Measurements from ENCODE around the gene KDM3B. TPM values are rescaled to one million over a fixed set of nuclear protein-coding genes. Genes with fewer than 3 reads are reported as not detected.

KDM3B gene
- total RNA-seq, 1 donor from 2014 or later = 60.6 TPM

DNA sequence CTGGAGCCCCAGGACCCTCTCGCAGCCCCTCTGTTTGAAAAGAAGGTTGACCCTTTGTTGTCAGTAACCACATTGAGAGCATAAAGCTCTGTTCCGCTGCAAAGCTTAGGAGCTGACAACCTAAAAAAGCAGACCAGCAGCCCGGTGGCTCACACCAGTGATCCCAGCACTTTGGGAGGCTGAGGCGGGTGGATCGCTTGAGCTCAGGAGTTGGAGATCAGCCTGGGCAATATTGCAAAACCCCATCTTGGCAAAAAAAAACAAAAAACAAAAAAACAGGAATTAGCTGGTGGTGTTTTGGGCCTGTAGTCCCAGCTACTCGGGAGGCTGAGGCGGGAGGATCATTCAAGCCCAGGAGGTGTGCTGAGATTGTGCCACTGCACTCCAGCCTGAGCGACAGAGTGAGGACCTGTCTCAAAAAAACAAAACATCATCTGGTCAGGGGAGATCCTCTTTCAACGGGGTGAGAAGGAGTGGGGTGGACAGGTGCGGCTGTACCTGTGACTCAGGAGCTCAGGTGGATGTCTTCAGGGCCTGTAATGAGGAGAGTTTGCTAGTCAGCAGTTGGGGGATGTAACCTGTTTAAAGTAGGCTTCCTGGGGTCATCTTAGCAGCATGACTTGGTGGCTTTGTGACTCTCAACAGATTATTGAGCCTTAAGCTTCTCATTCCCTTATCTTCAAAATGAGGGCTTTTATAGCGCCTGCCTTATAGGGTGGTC is 85.7 kb downstream of the KDM3B start:
- peaks cover 11% of the 10 kb centered on the region for H3K4me1 ChIP-seq
- intact Hi-C loops (cut with DNase I) = no loop called here
- TF ChIP-seq, protein P1, sequence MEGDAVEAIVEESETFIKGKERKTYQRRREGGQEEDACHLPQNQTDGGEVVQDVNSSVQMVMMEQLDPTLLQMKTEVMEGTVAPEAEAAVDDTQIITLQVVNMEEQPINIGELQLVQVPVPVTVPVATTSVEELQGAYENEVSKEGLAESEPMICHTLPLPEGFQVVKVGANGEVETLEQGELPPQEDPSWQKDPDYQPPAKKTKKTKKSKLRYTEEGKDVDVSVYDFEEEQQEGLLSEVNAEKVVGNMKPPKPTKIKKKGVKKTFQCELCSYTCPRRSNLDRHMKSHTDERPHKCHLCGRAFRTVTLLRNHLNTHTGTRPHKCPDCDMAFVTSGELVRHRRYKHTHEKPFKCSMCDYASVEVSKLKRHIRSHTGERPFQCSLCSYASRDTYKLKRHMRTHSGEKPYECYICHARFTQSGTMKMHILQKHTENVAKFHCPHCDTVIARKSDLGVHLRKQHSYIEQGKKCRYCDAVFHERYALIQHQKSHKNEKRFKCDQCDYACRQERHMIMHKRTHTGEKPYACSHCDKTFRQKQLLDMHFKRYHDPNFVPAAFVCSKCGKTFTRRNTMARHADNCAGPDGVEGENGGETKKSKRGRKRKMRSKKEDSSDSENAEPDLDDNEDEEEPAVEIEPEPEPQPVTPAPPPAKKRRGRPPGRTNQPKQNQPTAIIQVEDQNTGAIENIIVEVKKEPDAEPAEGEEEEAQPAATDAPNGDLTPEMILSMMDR (IDR thresholded peaks at IDR 0.05) = no peak
- peaks cover 36% of the 10 kb centered on the region for H3K36me3 ChIP-seq
- DNase-seq (no peak), ATAC-seq (no peak)
- no peaks in the 10 kb centered on the region for H3K9me3 ChIP-seq
- no peak overlapping the region for H3K27ac ChIP-seq
- peak overlapping the region; percentile 40 for H3K4me3 ChIP-seq
- peaks cover 3% of the 10 kb centered on the region for H3K27me3 ChIP-seq

DNA sequence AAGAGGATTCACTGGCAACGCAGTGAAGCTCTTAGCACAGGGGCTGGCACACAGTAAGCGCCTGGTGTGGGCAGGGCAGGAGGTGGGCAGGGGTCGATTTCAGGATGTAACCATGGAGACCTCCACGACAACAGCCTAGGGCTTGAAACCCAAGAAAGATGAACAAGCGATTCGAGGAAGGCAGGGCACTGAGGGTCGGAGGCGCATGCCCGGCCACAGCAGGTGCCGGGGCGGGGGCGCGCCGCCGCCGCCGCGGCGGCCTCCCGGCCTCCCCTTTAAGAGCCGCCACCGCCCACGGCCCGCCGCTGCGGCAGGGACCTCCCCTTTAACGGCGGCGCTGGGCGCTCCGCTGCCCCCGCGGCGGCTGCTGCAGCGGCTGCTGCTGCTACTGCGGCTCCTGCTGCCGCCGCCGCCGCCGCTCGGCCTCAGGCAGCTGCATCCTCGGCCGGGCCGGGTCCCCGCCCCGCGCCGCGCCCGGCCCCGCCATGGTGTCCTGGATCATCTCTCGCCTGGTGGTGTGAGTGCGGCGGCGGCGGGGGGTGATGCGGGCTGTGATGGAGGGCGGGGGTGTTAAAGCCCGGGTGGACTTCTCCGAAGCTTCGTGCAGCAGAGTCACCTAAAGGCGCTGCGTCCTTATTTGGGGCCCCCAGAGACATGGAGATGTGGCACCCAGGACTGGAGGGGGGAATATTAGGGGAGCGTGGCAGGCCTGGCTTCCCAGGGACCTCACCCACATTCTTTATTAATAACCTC is 86.4 kb downstream of the KDM3B start, which contains the start of gene REEP2:
TSS of gene REEP2 (plus strand) at position 334 of the 753 bp plus-strand sequence. CDS start at position 486, 152 bp downstream.
- intact Hi-C loops (cut with DNase I) = no loop called here
- Histone ChIP-seq H3K4me1 (peaks cover 11% of the 10 kb centered on the region), H3K9me3 (no peaks in the 10 kb centered on the region), H3K27me3 (peaks cover 3% of the 10 kb centered on the region), H3K27ac (no peak within 1 kb of the TSS), H3K4me3 (peak within 1 kb of the TSS; percentile 40), H3K36me3 (peaks cover 29% of the 10 kb centered on the region)
- ATAC-seq = peak; percentile 86
- TF ChIP-seq, protein P1 (IDR thresholded peaks at IDR 0.05) = no peak
- peak; percentile 79 for DNase-seq

DNA sequence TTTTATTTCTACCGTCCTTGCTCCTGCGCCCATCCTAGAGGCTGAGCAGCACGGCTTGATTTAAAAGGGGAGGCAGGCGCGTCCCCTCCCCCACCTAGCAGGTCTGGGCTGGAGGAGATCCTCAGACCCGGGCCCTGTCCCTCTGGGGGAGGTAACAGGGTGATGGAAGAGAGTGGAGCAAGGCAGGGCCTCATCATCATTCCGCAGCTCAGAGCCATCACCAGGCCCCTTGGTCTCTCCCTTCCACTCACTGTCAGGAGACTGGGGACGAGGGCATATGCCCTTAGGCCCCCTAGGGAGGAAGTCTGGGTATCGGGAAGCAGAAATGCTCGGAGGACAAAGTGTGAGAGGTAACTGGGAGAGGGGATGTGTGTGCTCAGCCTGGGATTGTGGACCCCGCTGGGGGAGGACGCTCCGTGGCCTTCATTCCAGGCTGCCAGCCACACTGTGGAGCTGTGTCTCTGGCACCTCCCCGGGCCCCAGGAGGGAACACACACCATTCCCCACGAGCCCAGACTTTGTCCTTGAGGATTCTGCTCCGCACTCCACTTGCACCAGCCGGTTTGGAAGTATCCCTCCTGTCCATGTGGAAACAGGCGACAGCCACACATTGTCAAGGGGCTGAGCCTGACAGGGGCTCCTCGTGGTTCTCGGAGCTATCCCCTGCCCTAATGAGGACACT is 87.1 kb downstream of the KDM3B start:
- DNase-seq (peak; percentile 61), ATAC-seq (peak; percentile 4)
- TF ChIP-seq, protein P1 (IDR thresholded peaks at IDR 0.05) = no peak

DNA sequence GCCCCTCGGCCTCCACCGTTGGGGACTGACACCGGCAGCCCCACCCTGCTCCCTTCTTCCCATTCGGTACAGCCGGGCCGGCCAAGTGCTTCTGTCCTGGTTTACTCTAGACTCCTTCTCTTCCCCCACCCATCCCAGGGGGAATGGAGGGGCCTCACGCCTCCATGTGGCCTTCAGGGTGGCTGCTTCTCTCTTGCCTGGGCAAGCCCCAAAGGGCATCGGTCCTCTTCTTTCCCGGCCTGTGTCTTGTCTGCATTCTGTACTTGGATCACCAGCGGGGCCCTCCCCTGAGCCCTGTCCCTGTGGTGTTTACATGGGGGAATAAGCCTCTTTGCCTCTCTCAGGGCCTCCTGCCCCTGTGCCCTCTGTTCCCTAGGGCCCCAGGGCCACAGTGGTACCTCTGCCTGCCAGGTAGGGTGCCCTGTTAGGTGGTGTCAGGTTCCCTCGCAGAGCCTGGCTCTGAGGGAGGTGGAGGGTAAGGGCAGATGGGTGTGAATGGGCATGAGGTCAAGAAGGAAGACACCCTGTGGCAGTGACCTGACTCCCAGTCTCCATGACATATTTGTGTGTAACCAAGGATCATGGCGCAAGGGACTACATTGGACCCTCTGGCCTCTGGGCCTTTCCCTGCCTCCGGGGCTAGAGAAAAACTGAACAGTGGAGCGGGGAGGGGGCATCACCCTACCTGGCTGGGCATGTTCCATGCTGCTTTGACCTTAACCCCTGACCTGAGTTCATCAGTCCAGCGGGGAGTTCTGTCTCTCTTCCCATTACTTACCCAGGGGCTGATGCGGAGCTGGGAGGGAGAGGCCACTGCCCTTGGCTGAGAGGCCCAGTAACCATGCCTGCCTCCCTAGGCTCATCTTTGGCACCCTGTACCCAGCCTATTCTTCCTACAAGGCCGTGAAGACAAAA is 87.9 kb downstream of the KDM3B start:
- Histone ChIP-seq H3K4me1 (peaks cover 11% of the 10 kb centered on the region), H3K9me3 (no peaks in the 10 kb centered on the region), H3K36me3 (peaks cover 14% of the 10 kb centered on the region), H3K27me3 (peaks cover 3% of the 10 kb centered on the region), H3K27ac (no peak overlapping the region), H3K4me3 (no peak overlapping the region)
- TF ChIP-seq, protein P1 (IDR thresholded peaks at IDR 0.05) = no peak
- intact Hi-C loops (cut with DNase I) = no loop called here
- DNase-seq (peak; percentile 48), ATAC-seq (no peak)

More for the DNA sequence above, 87.1 kb downstream of the KDM3B start:
- peaks cover 3% of the 10 kb centered on the region for H3K27me3 ChIP-seq
- no peak overlapping the region for H3K27ac ChIP-seq
- intact Hi-C loops (cut with DNase I) = no loop called here
- H3K9me3 ChIP-seq = no peaks in the 10 kb centered on the region
- H3K4me3 ChIP-seq = peak overlapping the region; percentile 40
- peaks cover 11% of the 10 kb centered on the region for H3K4me1 ChIP-seq
- peaks cover 22% of the 10 kb centered on the region for H3K36me3 ChIP-seq

DNA sequence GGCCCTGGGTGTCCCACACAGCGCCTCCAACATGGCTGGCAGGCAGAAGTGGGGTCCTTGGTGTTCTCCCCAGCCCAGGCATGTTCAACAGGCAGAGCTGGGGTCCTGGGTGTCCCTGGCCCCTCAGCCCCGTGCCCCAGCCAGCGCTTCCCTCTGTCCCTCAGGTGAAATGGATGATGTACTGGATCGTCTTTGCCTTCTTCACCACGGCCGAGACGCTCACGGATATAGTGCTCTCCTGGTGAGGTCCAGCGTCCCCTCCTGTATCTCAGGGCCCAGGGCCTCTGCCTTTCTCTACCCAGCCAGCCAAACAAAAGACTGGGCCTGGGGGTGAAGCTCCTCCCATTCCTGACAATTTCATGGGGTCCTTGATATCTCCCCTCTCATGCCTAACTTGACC is 88.7 kb downstream of the KDM3B start:
- intact Hi-C loops (cut with DNase I) = no loop called here
- Histone ChIP-seq H3K27ac (no peak overlapping the region), H3K4me1 (peaks cover 11% of the 10 kb centered on the region), H3K36me3 (peaks cover 6% of the 10 kb centered on the region), H3K27me3 (peaks cover 3% of the 10 kb centered on the region), H3K9me3 (no peaks in the 10 kb centered on the region), H3K4me3 (no peak overlapping the region)
- TF ChIP-seq, protein P1 (IDR thresholded peaks at IDR 0.05) = no peak
- peak; percentile 40 for DNase-seq
- ATAC-seq = no peak

Data from upper lobe of right lung (tissue), 1 donor.